Stimulated activated CD8-positive, alpha-beta memory T cell treated with anti-CD3 and anti-CD28 coated beads, Interleukin-4, amount 100 ng/mL, for 24 hours (primary cell): Measurements from ENCODE around the gene PF4V1.

Experiments used
- DNase-seq: peaks from one replicate; pipeline ENCODE4 v3.0.0-alpha.2; 2020; ENCODE audit warnings: low read depth

Gene PF4V1, protein sequence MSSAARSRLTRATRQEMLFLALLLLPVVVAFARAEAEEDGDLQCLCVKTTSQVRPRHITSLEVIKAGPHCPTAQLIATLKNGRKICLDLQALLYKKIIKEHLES

DNA sequence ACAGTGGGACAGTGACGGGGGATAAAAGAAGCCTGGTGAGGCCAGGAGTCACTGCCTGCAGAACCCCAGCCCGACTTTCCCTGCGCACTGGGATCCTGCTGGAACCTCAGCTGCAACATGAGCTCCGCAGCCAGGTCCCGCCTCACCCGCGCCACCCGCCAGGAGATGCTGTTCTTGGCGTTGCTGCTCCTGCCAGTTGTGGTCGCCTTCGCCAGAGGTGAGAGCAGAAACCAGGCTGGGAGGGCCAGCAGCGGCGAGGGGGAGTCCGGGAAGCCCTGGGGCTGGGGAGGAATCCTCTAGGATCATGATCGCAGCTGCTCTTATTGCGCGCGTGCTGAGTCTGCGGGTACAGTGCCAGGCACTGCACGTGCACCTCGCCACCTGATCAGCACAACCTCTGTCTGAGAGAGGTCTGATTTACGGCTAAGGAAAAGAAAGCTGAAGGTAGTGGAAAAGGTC, at the start of gene PF4V1:
PF4V1 (plus strand) TSS at position 51 of the 459 bp plus-strand sequence; CDS start at position 118, 67 bp downstream.
- DNase-seq = no peak

DNA sequence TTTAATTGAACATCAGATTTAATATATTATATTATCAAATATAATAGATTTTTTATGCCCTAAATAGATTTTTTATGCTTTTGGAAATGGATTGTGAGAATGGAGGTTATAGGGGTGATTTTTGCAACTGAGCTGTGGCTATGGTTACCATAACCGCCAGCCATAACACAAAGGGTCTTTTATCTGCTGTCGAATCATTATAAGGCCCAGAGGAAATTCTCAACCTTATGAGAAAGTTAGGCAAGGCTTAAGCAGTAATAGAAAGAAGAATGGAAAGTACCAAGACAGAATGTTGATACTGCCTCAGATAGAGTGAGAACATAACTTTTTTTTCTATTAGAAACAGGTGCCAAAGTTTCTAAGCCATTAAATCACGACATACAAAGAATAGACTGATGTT, 42.9 kb upstream of the PF4V1 start:
- DNase-seq = no peak

DNA sequence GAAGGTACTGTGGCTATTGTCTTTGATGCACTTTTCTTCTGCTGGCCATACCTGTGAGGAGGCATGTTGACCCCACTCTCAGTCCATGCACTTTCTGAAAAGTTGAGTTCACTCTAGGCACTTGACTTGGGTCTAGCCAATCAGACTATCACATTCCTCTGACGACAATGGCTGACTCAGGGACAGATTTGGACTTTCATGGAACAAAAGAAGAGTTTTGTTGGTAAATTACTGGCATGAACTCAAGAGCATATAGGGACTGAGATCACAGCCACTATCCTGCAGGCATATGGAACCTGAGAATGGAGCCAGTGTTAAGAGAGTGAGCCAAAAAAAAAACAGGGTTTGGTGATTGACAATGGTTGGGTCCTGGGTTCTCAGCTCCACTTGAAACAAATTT, 41.3 kb upstream of the PF4V1 start:
- no peak for DNase-seq

DNA sequence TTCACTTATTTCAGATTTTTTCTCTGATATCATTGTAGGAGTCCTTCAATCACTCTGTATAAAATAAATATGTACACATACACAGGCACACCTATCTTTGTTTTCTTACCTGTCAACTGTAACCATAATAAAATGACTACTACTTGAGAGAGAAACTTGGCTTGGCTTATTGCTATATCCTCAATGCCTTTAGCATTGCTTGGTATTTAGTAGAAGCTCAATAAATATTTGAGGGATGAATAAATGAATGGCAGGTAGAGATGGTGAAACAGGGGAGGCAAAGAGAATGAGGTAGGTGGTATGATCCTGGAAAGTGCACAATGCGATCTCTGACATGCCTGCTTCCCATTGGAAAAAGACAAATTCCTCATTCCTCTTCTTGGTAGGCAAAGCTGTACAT, 38.4 kb upstream of the PF4V1 start:
- no peak for DNase-seq

DNA sequence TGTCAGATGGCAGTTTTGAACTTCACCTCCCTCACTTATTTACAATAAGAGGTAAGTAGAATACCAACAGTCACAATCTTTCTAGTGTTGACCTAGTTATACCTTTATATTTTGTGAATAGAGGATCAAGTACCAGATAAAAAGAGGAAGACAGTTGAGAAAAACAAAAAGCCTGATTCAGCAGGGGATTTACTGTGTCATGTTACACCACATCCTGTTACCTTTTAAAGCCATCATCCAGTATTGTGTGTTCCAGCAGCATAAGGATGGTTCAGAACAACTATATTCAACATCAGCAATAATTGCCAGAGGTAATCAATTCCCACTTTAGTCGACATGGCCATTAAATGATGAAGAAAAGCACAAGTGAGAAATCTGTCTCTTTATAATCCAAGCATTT, 38.0 kb upstream of the PF4V1 start:
- DNase-seq = no peak

DNA sequence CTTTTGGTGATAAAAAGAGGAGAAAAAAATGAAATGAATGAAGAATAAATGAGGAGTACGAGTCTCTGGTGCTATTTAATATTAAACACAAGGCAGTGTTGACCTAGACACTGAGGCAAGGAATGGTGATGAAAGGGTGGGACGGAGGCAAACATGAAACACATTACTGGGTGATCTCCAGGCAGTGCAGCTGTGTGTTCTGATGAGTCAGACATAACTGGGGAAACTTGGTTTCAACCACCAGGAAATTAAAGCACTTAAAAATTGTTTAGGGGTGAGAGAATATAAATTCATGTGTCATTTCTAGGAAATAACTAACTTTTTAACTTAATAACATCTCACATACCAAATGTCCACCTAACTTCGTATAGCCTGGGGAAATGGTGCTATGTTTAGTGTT, 36.3 kb upstream of the PF4V1 start:
- DNase-seq = no peak

DNA sequence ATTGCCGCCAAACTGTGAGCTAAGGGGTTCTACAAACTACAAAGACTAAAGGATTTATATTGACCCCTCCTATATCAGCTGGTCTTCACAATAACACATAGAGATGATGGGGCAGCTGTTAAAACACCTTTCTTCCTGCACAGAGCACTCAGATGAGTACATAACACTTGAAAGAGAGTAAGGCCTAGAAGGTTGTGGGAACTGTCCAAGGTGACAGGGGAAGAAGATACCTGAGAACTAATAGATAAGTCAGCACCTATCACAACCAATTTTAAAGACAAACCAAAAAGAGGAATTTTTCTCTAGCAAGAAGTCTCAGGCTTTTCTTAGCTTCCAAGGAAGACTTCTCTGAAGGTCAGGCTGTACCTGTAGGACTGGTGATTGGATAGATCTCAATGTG, 35.8 kb upstream of the PF4V1 start:
- no peak for DNase-seq

DNA sequence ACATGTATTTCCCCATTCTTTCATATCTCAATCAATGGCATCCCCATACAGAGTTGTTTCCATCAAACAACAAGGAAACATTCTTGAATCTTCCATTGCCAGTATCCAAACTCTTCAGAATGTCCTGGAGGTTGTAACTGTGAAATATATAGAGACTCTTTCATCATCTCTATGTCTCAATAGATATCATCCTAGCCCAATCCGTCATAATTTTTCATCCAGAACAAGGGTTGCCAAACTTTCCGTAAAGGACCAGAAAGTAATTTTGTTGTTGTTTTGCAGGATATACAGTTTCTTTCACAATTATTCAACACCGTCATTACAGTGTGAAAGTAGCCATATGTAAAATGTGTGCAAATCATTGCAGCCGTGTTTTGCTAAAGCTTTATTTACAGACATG, 31.8 kb upstream of the PF4V1 start:
- no peak for DNase-seq

DNA sequence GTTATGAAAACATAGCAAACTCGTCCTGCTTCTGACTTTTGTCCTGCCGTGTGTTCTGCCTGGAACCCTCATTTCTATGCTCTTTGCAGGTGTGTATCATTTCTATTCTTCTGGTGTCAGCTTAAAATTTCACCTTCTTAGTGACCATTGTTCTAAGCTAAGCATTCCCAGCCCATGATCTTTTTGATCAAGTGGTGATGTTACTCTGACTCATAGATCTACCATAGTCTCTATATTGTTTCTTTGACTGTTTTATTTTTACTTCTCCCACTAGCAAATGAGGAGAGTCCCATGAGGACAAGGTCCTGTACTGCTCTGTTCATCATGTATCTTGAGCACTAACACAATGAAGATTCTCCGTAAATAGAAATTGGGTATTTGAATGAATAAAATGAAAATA, 30.7 kb upstream of the PF4V1 start:
- DNase-seq = no peak

DNA sequence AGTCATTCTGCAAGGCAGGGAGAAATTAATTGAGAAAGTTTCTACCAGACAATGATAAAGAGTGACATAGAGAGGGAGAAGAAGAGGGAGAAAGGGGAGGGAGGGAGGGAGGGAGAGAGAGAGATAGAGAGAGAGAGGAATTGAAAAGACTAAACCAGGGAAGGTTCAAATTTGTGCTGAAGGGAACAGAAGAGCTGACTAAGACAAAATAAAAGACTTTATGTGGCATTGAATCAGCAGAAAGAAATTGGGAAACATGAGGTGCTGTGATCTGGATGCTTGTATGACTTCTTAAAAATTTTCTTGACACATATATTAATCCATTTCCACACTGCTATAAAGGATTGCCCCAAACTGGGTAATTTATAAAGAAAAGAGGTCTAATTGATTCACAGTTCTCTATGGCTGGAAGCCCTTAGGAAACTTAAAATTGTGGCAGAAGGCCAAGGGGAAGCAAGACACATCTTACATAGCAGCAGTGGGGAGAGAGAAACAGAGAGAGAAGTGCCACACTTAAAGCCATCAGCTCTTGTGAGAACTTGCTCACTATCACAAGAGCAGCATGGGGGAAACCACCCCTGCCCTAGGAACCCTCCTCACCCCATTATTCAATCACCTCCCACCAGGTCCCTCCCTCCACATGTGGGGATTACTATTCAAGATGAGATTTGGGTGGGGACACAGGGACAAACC, 30.1 kb upstream of the PF4V1 start:
- no peak for DNase-seq

DNA sequence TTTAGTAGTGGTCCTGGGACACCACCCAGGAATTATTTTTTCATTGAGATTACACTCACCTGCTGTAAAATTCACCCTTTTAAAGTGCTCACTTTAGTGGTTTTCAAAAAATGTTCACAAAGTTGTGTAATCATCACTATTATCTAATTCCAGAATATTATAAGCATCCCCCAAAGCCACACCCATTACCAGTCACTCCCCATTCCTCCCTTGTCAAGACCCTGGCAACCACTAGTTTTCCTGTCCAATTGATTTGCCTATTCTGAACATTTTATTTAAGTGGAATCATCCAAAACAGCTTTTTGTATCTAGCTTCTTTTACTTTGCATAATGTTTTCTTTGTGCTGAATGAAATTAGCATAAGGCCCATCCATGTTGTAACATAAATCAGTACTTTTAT, 29.3 kb upstream of the PF4V1 start:
- no peak for DNase-seq

DNA sequence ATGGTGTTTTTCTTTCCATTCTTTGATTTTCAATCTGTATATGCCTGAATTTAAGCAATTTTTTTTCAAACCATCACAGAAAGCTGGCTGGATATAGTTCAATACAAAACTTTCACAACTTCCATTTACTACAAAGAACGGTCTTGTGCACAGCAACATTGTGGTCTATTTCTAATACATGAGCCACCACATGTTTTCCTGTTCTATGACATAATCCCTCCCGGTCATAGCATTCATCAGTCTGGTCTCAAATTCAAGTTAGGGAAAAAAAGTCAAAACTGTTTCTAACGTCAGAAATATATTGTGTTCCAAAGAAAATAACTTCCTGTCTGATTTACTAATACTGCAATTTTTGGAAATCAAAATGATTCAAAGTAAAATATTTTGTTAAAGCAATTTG, 24.1 kb upstream of the PF4V1 start:
- no peak for DNase-seq

DNA sequence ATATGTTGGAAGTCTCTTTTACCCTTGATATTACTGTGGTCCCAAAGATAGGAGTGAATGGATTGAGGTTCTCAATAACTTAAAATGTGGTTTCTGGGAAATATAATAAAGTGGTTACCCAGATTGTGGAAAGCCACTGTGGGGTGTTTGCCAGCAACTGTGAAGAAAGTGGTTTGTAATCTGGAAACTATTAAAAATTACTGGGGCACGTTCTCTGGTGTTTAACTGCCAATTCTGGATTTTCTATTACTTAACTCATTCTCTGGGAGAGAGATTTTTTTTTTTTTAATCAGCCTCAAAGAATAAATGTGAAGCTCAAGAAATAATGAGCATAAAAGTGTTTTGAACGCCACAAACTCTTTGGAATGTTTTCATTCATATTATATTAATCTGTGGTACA, 21.5 kb upstream of the PF4V1 start:
- no peak for DNase-seq

DNA sequence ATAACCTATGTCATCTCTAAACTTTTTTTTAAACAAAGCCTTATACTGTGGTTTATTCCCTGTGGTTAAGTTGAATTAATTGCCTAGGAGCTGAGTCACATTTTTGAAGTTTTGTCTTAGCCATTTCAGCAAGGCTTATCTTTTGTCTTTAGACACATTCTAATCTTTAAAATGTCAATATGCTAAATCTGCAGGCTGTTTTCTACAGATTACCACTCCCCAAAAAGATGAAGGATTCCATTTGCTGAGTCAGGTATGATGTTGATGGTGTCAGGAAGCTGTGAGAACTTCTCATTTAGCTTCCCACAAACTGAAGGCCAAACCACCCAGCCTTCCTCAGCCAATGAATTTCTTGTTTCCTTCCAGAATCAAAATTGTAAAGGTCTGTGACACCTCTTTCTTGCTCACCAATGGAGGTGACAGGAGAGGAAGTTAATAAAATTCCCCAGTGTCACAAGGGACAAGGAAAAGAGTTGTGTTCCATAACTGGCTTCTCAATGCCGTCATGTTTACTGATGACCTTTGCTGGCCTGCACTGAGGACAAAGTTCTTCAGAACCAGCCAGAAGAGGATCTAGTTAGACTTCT, 20.4 kb upstream of the PF4V1 start:
- DNase-seq = no peak

DNA sequence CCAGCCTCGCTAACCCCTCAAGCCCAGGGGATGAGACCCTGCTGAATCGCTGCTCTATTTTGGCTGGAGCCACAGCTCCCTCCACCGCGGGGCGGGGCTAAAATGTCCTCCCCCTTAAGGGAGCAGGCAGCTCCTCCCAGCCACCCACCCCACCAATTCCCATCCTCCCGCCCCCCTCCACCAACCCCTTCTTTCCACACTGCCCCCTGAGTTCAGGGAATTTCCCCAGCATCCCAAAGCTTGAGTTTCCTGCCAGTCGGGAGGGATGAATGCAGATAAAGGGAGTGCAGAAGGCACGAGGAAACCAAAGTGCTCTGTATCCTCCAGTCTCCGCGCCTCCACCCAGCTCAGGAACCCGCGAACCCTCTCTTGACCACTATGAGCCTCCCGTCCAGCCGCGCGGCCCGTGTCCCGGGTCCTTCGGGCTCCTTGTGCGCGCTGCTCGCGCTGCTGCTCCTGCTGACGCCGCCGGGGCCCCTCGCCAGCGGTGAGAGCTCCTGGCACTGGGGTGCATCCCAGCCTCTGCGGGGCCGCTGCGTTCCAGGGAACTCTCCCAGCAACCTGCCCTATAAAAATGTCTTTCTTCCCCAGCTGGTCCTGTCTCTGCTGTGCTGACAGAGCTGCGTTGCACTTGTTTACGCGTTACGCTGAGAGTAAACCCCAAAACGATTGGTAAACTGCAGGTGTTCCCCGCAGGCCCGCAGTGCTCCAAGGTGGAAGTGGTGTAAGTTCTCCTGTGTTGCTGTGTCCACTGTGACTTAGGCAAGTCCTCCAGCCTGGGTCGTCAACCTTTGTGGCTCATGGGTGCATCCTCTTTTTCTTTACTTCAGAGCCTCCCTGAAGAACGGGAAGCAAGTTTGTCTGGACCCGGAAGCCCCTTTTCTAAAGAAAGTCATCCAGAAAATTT, 16.5 kb upstream of the PF4V1 start, which contains the start of gene CXCL6:
CXCL6 (plus strand) TSS at position 306 of the 907 bp plus-strand sequence; CDS start at position 379, 73 bp downstream.
- DNase-seq = no peak

DNA sequence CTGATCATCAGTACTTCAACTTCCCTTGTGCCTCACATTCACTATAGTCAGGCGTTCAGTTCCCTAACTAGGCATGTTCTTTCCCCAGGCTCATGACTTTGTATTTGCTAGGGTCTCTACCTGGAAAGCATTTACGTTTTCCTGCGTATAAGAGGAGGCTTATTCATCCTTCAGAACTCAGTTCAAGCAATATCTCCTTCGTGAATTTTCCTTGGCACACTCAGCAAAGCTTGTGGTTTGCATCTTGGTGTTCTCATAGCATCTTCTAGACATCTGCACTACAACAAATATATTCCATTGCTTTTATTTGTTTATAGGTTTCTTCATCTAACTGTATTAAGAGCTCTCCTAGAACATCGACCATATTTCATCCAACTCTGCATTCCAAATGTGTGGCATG, 14.0 kb upstream of the PF4V1 start:
- DNase-seq = no peak

DNA sequence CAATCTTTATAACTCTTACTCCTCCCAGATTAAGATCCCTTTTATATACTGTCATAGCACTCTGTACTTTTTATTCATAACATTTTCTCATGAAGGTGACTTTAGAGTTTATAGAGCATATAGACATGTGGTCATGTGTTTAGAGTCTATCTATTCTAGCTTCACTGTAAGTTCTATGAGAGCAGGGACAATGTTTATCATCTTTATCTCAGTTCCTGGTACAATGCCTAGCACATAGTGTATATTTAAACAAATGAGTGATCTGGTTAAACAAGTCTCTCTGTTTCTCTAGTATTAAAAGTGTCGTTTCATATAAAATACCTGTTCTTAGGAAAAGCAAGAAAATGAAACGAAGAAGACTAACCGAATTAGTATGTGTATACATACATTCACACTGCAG, 13.4 kb upstream of the PF4V1 start:
- no peak for DNase-seq

DNA sequence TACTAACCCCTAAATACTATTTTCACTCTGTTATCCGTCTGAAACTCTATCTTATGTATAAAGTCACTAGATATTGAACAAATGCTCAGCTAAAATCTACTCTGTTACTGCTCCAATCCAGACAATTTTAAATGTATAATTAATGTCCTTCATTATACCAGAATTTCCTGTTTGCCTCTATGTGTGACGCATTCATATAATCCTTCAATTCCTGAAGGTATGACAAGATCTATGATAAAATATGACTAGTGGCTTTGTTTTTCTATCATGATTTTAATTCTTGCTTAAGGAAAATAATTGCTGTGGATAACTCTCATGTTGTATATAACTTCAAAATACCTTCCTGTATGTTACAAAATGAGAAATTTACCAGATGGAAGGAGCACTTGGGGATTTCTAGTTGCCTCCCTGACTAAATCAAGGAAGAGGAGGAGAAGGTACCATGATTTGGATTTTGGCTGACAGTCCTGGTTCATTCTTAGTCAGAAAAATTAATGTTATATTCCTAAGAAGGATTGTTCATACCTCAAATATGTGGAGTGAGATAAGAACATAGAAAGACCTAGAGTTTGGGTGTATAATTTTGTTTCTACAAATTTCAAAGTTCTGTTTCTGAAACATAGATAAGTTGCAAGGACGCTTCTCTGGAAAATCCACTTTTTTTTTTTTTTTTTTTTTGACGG, 11.7 kb upstream of the PF4V1 start:
- no peak for DNase-seq

DNA sequence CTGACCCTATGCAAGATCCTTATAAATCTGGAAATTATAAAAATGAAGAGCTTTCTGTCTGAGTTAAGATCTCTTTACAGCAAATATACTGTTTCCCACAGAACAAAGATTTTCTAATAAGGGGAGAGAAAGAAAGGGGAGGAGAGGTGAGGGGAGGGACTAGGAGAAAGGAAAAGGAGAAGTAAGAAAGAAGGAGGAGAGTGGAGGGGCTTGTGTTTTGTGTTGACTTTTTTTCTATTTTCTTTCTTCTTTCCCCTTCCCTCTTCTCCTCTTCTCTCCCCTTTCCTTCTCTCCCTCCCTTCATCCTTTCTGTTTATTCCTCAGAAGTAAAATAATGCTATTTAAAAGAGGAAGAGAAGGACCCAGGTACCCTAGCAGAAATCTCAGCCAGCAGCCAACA, 10.4 kb upstream of the PF4V1 start:
- DNase-seq = no peak

DNA sequence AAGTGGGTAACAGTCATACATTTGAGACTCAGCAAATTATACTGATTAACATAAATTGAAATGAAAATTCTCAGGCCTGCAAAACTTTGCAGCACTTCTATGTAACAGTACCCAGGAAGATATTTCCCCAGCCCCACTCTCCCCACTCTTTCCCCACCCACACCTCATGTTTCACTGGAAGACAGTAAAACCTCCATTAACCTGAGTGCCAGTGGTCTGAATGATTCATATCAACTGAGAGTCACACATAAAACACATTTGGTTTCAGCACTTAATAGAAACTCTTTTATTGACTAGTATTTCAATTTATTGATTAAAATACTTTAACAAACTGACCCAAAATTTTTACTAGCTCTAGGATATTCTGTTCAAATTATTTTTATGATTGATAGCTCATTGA, 9.7 kb upstream of the PF4V1 start:
- no peak for DNase-seq

DNA sequence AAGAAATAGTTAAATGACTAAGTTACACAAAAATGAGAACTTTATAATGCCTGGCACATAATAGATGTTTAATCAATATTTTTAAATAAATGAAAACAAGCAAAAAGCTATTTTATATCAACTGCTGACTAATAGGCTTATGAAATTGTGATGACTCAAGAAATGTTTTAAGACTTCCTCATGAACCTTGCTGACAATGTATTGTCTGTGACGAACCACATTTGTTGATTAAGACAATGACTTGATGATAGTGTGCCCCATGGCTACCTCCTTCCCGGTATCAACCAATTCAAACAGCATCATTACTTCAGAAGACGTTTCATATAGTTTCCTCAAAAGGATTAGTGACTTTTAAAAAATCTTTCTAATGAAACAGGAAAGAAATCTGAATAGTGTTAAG, 8.8 kb upstream of the PF4V1 start:
- DNase-seq = no peak

DNA sequence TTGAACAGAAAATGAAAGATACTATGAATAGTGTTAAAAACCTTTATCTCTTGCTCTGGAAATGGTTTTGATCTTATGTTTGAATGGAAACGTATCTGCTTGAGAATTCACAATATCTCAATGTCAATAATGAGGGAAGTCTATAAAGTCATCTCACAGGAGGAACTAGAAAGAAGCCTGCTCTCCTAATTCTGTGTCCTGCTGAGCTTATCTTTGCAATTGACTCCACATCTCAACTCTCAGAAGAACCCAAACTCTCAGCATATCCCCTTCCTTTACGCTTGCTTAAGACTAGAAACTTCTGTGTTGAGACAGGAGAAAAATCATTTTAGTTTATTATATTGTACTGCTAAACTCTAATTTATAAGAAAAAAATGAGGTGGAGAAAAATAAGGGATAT, 8.3 kb upstream of the PF4V1 start:
- DNase-seq = no peak
